ENCODE results near the gene IPPK. TPM values are rescaled to one million over a fixed set of nuclear protein-coding genes. Genes with fewer than 3 reads are reported as not detected.

IPPK gene
- total RNA-seq, 1 experiment from 2014 or later: 5.4 TPM

- BruUV-seq (replicated peaks): no TSS peak
- in situ Hi-C loops (cut with HindIII; ENCODE audit: low pct_unique_long_range_greater_than_20kb, low sequenced_read_pairs) (no loop called here), intact Hi-C loops (cut with micrococcal nuclease; ENCODE audit: unreplicated experiment) (no loop called here)
- Histone ChIP-seq H3K4me1 (ENCODE audit: control insufficient read depth, insufficient read depth, low read length) (no peaks in the 10 kb centered on the region), H3K36me3 (ENCODE audit: control insufficient read depth, insufficient read depth, low read length) (peaks cover 3% of the 10 kb centered on the region; the same call in 1 of the 2 replicates), H3K27ac (ENCODE audit: low read length) (no peak overlapping the region), H3K9me3 (ENCODE audit: control insufficient read depth, insufficient read depth, low read depth, low read length) (no peaks in the 10 kb centered on the region), H3K27me3 (ENCODE audit: control insufficient read depth, insufficient read depth, low read length) (no peaks in the 10 kb centered on the region), H3K4me3 (ENCODE audit: low read depth in 2 of 2, low read length in 2 of 2) (no peak overlapping the region)
- no peak for DNase-seq (ENCODE audit: low read depth, low spot score)
- POLR2A ChIA-PET: no interaction called here
- TF ChIP-seq POLR2AphosphoS5 (IDR thresholded peaks at IDR 0.05; ENCODE audit: low read depth, low read length) (no peak), TCF7L2 (IDR thresholded peaks at IDR 0.05; ENCODE audit: low read depth, low read length) (no peak), SIN3A (IDR thresholded peaks at IDR 0.05; ENCODE audit: borderline replicate concordance, insufficient read depth, low read depth, low read length) (no peak), CTCF (IDR thresholded peaks at IDR 0.05) (no peak)
- TF ChIP-seq, protein P1, sequence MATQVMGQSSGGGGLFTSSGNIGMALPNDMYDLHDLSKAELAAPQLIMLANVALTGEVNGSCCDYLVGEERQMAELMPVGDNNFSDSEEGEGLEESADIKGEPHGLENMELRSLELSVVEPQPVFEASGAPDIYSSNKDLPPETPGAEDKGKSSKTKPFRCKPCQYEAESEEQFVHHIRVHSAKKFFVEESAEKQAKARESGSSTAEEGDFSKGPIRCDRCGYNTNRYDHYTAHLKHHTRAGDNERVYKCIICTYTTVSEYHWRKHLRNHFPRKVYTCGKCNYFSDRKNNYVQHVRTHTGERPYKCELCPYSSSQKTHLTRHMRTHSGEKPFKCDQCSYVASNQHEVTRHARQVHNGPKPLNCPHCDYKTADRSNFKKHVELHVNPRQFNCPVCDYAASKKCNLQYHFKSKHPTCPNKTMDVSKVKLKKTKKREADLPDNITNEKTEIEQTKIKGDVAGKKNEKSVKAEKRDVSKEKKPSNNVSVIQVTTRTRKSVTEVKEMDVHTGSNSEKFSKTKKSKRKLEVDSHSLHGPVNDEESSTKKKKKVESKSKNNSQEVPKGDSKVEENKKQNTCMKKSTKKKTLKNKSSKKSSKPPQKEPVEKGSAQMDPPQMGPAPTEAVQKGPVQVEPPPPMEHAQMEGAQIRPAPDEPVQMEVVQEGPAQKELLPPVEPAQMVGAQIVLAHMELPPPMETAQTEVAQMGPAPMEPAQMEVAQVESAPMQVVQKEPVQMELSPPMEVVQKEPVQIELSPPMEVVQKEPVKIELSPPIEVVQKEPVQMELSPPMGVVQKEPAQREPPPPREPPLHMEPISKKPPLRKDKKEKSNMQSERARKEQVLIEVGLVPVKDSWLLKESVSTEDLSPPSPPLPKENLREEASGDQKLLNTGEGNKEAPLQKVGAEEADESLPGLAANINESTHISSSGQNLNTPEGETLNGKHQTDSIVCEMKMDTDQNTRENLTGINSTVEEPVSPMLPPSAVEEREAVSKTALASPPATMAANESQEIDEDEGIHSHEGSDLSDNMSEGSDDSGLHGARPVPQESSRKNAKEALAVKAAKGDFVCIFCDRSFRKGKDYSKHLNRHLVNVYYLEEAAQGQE (IDR thresholded peaks at IDR 0.05; ENCODE audit: insufficient read depth in 1 of 2, low read depth in 2 of 2, low read length in 1 of 2): no peak
- CTCF ChIA-PET: no interaction called here
- ATAC-seq: no peak
Observed at GRCh38 chr9:92617195-92617813, 52.6 kb downstream of the IPPK start.

DNA sequence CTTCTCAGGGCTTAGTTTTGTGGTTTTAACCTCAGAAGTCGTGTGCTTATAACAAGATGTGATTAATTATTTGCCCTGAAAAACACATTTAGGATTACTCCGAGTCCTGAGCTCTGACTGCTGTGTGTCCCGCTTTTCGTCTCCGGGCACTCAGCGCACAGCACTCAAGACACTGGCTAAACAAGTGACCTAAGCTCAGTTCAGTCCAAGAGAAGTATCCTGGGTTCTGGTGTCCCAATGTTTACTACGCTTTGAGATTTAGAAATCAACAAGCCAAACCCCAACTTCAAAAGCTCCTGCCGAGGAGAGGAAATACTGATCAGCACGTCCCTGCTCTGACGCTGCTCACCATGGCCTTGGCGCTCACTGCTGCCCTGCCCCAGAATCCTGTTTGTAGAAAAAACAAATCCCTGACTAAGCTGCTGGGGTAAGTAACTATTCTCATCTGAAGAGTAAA is 53.2 kb downstream of the IPPK start:
- in situ Hi-C loops (cut with HindIII; ENCODE audit: low pct_unique_long_range_greater_than_20kb, low sequenced_read_pairs) (no loop called here), intact Hi-C loops (cut with micrococcal nuclease; ENCODE audit: unreplicated experiment) (no loop called here)
- ChIA-PET CTCF (no interaction called here), POLR2A (no interaction called here)
- H3K27ac ChIP-seq (ENCODE audit: low read length): no peak overlapping the region
- ATAC-seq: no peak
- no peaks in the 10 kb centered on the region for H3K27me3 ChIP-seq (ENCODE audit: control insufficient read depth, insufficient read depth, low read length)
- H3K4me3 ChIP-seq (ENCODE audit: low read depth in 2 of 2, low read length in 2 of 2): no peak overlapping the region
- DNase-seq (ENCODE audit: low read depth, low spot score): no peak
- H3K9me3 ChIP-seq (ENCODE audit: control insufficient read depth, insufficient read depth, low read depth, low read length): no peaks in the 10 kb centered on the region
- TF ChIP-seq POLR2AphosphoS5 (IDR thresholded peaks at IDR 0.05; ENCODE audit: low read depth, low read length) (no peak), TCF7L2 (IDR thresholded peaks at IDR 0.05; ENCODE audit: low read depth, low read length) (no peak), SIN3A (IDR thresholded peaks at IDR 0.05; ENCODE audit: borderline replicate concordance, insufficient read depth, low read depth, low read length) (no peak), CTCF (IDR thresholded peaks at IDR 0.05) (no peak)
- TF ChIP-seq, protein P1 (IDR thresholded peaks at IDR 0.05; ENCODE audit: insufficient read depth in 1 of 2, low read depth in 2 of 2, low read length in 1 of 2): no peak
- peaks cover 3% of the 10 kb centered on the region; the same call in 1 of the 2 replicates for H3K36me3 ChIP-seq (ENCODE audit: control insufficient read depth, insufficient read depth, low read length)
- no TSS peak for BruUV-seq (replicated peaks)
- H3K4me1 ChIP-seq (ENCODE audit: control insufficient read depth, insufficient read depth, low read length): no peaks in the 10 kb centered on the region
